SK-N-SH (cell line): ENCODE measurements around the gene MAPK8IP3. TPM values are rescaled to one million over a fixed set of nuclear protein-coding genes. Genes with fewer than 3 reads are reported as not detected.

ENCODE experiments used
- CTCF ChIA-PET: fragments of 300-600, 350-600 bp; formaldehyde crosslinking; extraction: SDS; loops from one replicate; lab custom pipeline; 2021; lab: Yijun Ruan, JAX
- POLR2A ChIA-PET: fragments of 350-600 bp; sonication (Branson Sonifier 250); formaldehyde crosslinking; extraction: SDS; loops from one replicate; lab custom pipeline; 2020; ENCODE audit warnings: antibody characterized with exemption, inconsistent platforms; lab: Yijun Ruan, JAX
- DNase-seq: peaks from one replicate; pipeline ENCODE4 v3.0.0; 2012
- H2AFZ ChIP-seq: fragments of 200-600 bp; sonication (generic); 2 replicates; pipeline ENCODE4 v1.8.1; 2016; ENCODE audit warnings: antibody characterized with exemption, mild to moderate bottlenecking, low read depth
- H3F3A ChIP-seq: fragments of 200-600 bp; sonication (generic); replicated peaks from 2 replicates; pipeline ENCODE3; 2016; ENCODE audit warnings: antibody characterized with exemption, mild to moderate bottlenecking; ENCODE audit not compliant: insufficient read depth
- H3K27ac ChIP-seq, 2 experiments: fragments of 200-500 bp in 1 of 2; fragments of 200-600 bp in 1 of 2; sonication (Bioruptor generic) in 1 of 2; sonication (generic), shearing (Covaris generic) in 1 of 2; 2 replicates each; pipeline versions ENCODE4 v1.5.1 to v1.6.1; 2014 to 2016; ENCODE audit warnings: low read depth in 2 of 2, inconsistent platforms in 1 of 2, low read length in 1 of 2, mild to moderate bottlenecking in 1 of 2, mixed read lengths in 1 of 2
- H3K27me3 ChIP-seq: fragments of 200-600 bp; sonication (generic), shearing (Covaris generic); 2 replicates; pipeline ENCODE4 v1.6.1; 2016; ENCODE audit warnings: mixed run types; ENCODE audit not compliant: insufficient read depth
- H3K36me3 ChIP-seq, 2 experiments: fragments of 200-500 bp in 1 of 2; fragments of 200-600 bp in 1 of 2; sonication (Bioruptor generic) in 1 of 2; sonication (generic) in 1 of 2; replicated peaks in 1 of 2; 2 replicates each; pipeline versions ENCODE3 to v1.5.1; 2014 to 2016; ENCODE audit warnings: low read length in 1 of 2, mild to moderate bottlenecking in 1 of 2; ENCODE audit not compliant: insufficient read depth in 2 of 2, control insufficient read depth in 1 of 2
- H3K4me1 ChIP-seq, 2 experiments: fragments of 200-500 bp in 1 of 2; fragments of 200-600 bp in 1 of 2; sonication (Bioruptor generic) in 1 of 2; sonication (generic), shearing (Covaris generic) in 1 of 2; 2 replicates each; pipeline versions ENCODE4 v1.5.1 to v1.6.1; 2014 to 2016; ENCODE audit warnings: low read depth in 1 of 2, low read length in 1 of 2, mixed run types in 1 of 2; ENCODE audit not compliant: insufficient read depth in 2 of 2, control insufficient read depth in 1 of 2
- H3K4me2 ChIP-seq: fragments of 200-600 bp; sonication (generic), shearing (Covaris generic); 2 replicates; pipeline ENCODE4 v1.6.1; 2017; ENCODE audit warnings: mixed run types
- H3K4me3 ChIP-seq, 2 experiments: fragments of 200-500 bp in 1 of 2; fragments of 200-600 bp in 1 of 2; sonication (Bioruptor generic) in 1 of 2; sonication (generic), shearing (Covaris generic) in 1 of 2; 2 replicates each; pipeline versions ENCODE4 v1.5.1 to v1.8.1; 2014 to 2016; ENCODE audit warnings: low read depth in 2 of 2, inconsistent platforms in 1 of 2, low read length in 1 of 2, mild to moderate bottlenecking in 1 of 2, mixed read lengths in 1 of 2, moderate library complexity in 1 of 2
- H3K79me2 ChIP-seq: fragments of 200-600 bp; sonication (generic); 2 replicates; pipeline ENCODE4 v1.8.1; 2017; ENCODE audit warnings: mild to moderate bottlenecking; ENCODE audit not compliant: insufficient read depth
- H3K9ac ChIP-seq: fragments of 200-600 bp; sonication (generic); 2 replicates; pipeline ENCODE4 v1.6.1; 2017; ENCODE audit warnings: mixed run types
- H3K9me2 ChIP-seq: fragments of 200-600 bp; sonication (generic); 2 replicates; pipeline ENCODE4 v1.6.1; 2017; ENCODE audit warnings: mixed run types
- H3K9me3 ChIP-seq: fragments of 200-600 bp; sonication (generic); 2 replicates; pipeline ENCODE4 v1.6.1; 2017; ENCODE audit warnings: mixed run types, mild to moderate bottlenecking, moderate library complexity
- H4K20me1 ChIP-seq: fragments of 200-600 bp; sonication (generic); 2 replicates; pipeline ENCODE4 v1.6.1; 2017; ENCODE audit warnings: mild to moderate bottlenecking, mixed run types; ENCODE audit not compliant: insufficient read depth
- CTCF ChIP-seq: fragments of 200-600 bp; sonication (generic); IDR thresholded peaks from 2 replicates; pipeline ENCODE4 v1.6.1; 2017; ENCODE audit warnings: antibody characterized with exemption, mild to moderate bottlenecking, moderate library complexity
- ELF1 ChIP-seq: IDR thresholded peaks from 2 replicates; pipeline ENCODE4 v1.4.0; 2012
- EP300 ChIP-seq, 2 experiments: IDR thresholded peaks; 2 replicates each; pipeline versions ENCODE4 v1.4.0 to v1.6.1; 2012; ENCODE audit warnings: borderline replicate concordance in 1 of 2, low read depth in 1 of 2, low read length in 1 of 2
- GABPA ChIP-seq: IDR thresholded peaks from 2 replicates; pipeline ENCODE4 v1.4.0; 2012; ENCODE audit warnings: low read depth, mild to moderate bottlenecking
- GATA2 ChIP-seq: sonication (generic); formaldehyde crosslinking; IDR thresholded peaks from 2 replicates; pipeline ENCODE4 v1.5.0; 2020; ENCODE audit warnings: mild to moderate bottlenecking, missing genetic modification reagents
- MAX ChIP-seq: IDR thresholded peaks from 2 replicates; pipeline ENCODE4 v1.4.0; 2012; ENCODE audit warnings: low read depth
- MEF2A ChIP-seq: IDR thresholded peaks from 2 replicates; pipeline ENCODE4 v1.4.0; 2012; ENCODE audit warnings: low read depth, borderline replicate concordance
- PBX3 ChIP-seq: IDR thresholded peaks from 2 replicates; pipeline ENCODE4; 2012
- RAD21 ChIP-seq: IDR thresholded peaks from 2 replicates; pipeline ENCODE4 v1.6.1; 2012; ENCODE audit warnings: mild to moderate bottlenecking, low read length
- REST ChIP-seq: IDR thresholded peaks from 2 replicates; pipeline ENCODE4 v1.6.1; 2012; ENCODE audit warnings: mild to moderate bottlenecking, low read depth, low read length, moderate library complexity
- RFX5 ChIP-seq: IDR thresholded peaks from 2 replicates; pipeline ENCODE4 v1.6.1; 2012; ENCODE audit warnings: mild to moderate bottlenecking, improper control_type of control experiment, low read length
- RXRA ChIP-seq: IDR thresholded peaks from 2 replicates; pipeline ENCODE4 v1.4.0; 2012; ENCODE audit warnings: low read depth, mild to moderate bottlenecking, borderline replicate concordance
- SMC3 ChIP-seq: IDR thresholded peaks from 2 replicates; pipeline ENCODE4 v1.6.1; 2012; ENCODE audit warnings: low read depth, low read length, improper control_type of control experiment
- TAF1 ChIP-seq: IDR thresholded peaks from 2 replicates; pipeline ENCODE4 v1.6.1; 2012; ENCODE audit warnings: low read depth, mild to moderate bottlenecking, low read length, moderate library complexity, borderline replicate concordance
- TCF12 ChIP-seq: IDR thresholded peaks from 2 replicates; pipeline ENCODE4 v1.4.0; 2012
- USF1 ChIP-seq: IDR thresholded peaks from 2 replicates; pipeline ENCODE4 v1.4.0; 2012; ENCODE audit warnings: low read depth, borderline replicate concordance
- USF2 ChIP-seq: fragments of 150-350 bp; IDR thresholded peaks from 2 replicates; pipeline ENCODE4 v1.6.1; 2017; ENCODE audit warnings: antibody characterized with exemption, low read length, low read depth, borderline replicate concordance
- YY1 ChIP-seq: IDR thresholded peaks from 2 replicates; pipeline ENCODE4 v1.4.0; 2012; ENCODE audit warnings: low read depth, mild to moderate bottlenecking
- ZBTB33 ChIP-seq: IDR thresholded peaks from 2 replicates; pipeline ENCODE4 v1.4.0; 2012; ENCODE audit warnings: low read depth, borderline replicate concordance
- WGBS: methylation state at CpG from one replicate; pipeline ENCODE4 v1.1.6; 2017; ENCODE audit warnings: low lambda C conversion rate; 5-methylcytosine and 5-hydroxymethylcytosine counted together
- polyA plus RNA-seq, 3 experiments: library from polyadenylated mRNA; depleted of rRNA; stranded (reverse); fragments of >200 nt; gene quantifications; 2 replicates each; pipeline ENCODE4 v1.2.3, GENCODE V29; 2012

MAPK8IP3 gene
- polyA plus RNA-seq, 1 of the 3 experiments (the other 2 are of a cell fraction): 57.3 TPM

GRCh38 chr16:1787322-1788094, 81.5 kb downstream of the MAPK8IP3 start:
- CTCF ChIA-PET: no interaction called here
- H4K20me1 ChIP-seq: peaks cover 6% of the 10 kb centered on the region; the same call in 1 of the 2 replicates
- no peak overlapping the region for H2AFZ ChIP-seq
- no peaks in the 10 kb centered on the region for H3K27me3 ChIP-seq
- H3K4me3 ChIP-seq: no peak overlapping the region
- 93% methylated on average over 8 of the region's 44 CpGs for WGBS
- no peak for TF ChIP-seq ELF1
- no peak for TF ChIP-seq RFX5
- TF ChIP-seq MEF2A: no peak
- no peak for TF ChIP-seq YY1
- TF ChIP-seq CTCF: no peak
- TF ChIP-seq USF1: no peak
- TF ChIP-seq RAD21: no peak
- TF ChIP-seq GABPA: no peak
- TF ChIP-seq GATA2 (CRISPR knock-in tag): no peak
- TF ChIP-seq TCF12: no peak
- no peak for TF ChIP-seq TAF1
- TF ChIP-seq EP300 (IDR thresholded peaks at IDR 0.05; ENCODE audit: borderline replicate concordance in 1 of 2, low read depth in 1 of 2, low read length in 1 of 2): no peak
- no peak for TF ChIP-seq USF2
- TF ChIP-seq REST: no peak
- no peak for TF ChIP-seq PBX3
- no peak for TF ChIP-seq RXRA
- no peak for TF ChIP-seq ZBTB33
- TF ChIP-seq MAX: no peak
- no peak for TF ChIP-seq SMC3
- TF ChIP-seq, all 33 proteins: peak for 0
- no peak overlapping the region for H3K4me2 ChIP-seq
- H3K9me3 ChIP-seq: no peaks in the 10 kb centered on the region
- no peak overlapping the region for H3K27ac ChIP-seq
- H3K9ac ChIP-seq: no peak overlapping the region
- H3K4me1 ChIP-seq: no peaks in the 10 kb centered on the region; a peak in 1 of 4 replicates
- H3K9me2 ChIP-seq: no peaks in the 10 kb centered on the region
- peaks cover 0 to 48% of the 10 kb centered on the region in 2 experiments for H3K36me3 ChIP-seq
- H3F3A ChIP-seq: peaks cover 3% of the 10 kb centered on the region
- POLR2A ChIA-PET: no interaction called here
- H3K79me2 ChIP-seq: peaks cover 41% of the 10 kb centered on the region
- DNase-seq: no peak
